HEK293T (cell line): Measurements from ENCODE around the gene FDPS.

Experiments used
- ARNT ChIP-seq: fragments of 450-650 bp; IDR thresholded peaks from 2 replicates; pipeline ENCODE4 v1.6.1; 2017; ENCODE audit warnings: mild to moderate bottlenecking
- BHLHE40 ChIP-seq: fragments of 450-650 bp; IDR thresholded peaks from 2 replicates; pipeline ENCODE4 v1.6.1; 2016; ENCODE audit warnings: mild to moderate bottlenecking, moderate library complexity, borderline replicate concordance
- SUZ12 ChIP-seq: fragments of 450-650 bp; IDR thresholded peaks from 2 replicates; pipeline ENCODE4 v1.6.1; 2016; ENCODE audit warnings: mild to moderate bottlenecking
- TARDBP ChIP-seq: fragments of 450-650 bp; IDR thresholded peaks from 2 replicates; pipeline ENCODE4 v1.6.1; 2016
- ZNF384 ChIP-seq: fragments of 450-650 bp; IDR thresholded peaks from 2 replicates; pipeline ENCODE4 v1.6.1; 2016
- TF ChIP-seq, protein P1 (sequence below): fragments of 450-650 bp; IDR thresholded peaks from 2 replicates; pipeline ENCODE4 v1.6.1; 2016

DNA sequence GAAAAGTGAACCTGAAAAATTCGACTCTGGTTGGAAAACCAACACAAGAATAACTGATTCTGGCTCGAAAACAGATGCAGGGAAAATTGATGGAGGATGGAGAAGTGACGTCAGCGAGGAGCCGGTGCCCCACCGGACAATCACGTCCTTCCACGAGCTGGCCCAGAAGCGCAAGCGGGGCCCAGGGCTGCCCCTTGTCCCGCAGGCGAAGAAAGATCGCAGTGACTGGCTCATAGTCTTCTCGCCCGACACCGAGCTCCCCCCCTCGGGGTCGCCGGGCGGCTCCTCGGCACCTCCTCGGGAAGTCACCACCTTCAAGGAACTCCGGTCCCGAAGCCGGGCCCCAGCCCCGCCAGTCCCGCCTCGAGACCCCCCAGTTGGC, 13.9 kb downstream of the FDPS start:
- TF ChIP-seq ZNF384 = no peak
- TF ChIP-seq TARDBP = no peak
- no peak for TF ChIP-seq BHLHE40
- TF ChIP-seq ARNT = no peak
- no peak for TF ChIP-seq SUZ12
- TF ChIP-seq, protein P1, sequence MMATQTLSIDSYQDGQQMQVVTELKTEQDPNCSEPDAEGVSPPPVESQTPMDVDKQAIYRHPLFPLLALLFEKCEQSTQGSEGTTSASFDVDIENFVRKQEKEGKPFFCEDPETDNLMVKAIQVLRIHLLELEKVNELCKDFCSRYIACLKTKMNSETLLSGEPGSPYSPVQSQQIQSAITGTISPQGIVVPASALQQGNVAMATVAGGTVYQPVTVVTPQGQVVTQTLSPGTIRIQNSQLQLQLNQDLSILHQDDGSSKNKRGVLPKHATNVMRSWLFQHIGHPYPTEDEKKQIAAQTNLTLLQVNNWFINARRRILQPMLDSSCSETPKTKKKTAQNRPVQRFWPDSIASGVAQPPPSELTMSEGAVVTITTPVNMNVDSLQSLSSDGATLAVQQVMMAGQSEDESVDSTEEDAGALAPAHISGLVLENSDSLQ = no peak
